Activated CD4-positive, CD25-positive, alpha-beta regulatory T cell treated with anti-CD3 and anti-CD28 coated beads, Interleukin-2, amount 50 U/mL, for 72 hours (primary cell): Measurements from ENCODE around the gene MYO6.

ENCODE experiments used
- DNase-seq: peaks from one replicate; pipeline ENCODE4 v3.0.0; 2021

MYO6 gene

GRCh38 chr6:75770844-75771243 is 21.8 kb downstream of the MYO6 start:
- DNase-seq, result no peak

DNA sequence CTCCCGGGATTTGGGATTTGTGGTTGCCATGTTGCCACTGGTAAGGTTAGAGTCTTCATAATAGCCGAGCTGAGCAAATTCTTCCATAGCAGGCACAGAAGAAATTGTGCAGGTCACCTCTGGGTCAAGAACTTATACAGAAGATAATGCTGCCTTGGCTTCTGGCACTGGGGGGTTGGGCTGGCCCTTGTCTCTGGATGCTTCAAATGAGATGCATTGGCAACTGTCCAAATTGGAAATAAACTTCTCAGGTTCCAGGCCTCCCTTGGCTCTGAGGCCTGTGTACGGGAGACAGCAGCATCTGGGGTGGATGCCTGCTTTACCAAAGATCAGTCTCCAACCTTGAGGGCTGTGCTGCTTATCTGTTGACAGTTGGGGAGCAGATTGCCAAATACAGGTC is 26.2 kb downstream of the MYO6 start:
- DNase-seq, result no peak

DNA sequence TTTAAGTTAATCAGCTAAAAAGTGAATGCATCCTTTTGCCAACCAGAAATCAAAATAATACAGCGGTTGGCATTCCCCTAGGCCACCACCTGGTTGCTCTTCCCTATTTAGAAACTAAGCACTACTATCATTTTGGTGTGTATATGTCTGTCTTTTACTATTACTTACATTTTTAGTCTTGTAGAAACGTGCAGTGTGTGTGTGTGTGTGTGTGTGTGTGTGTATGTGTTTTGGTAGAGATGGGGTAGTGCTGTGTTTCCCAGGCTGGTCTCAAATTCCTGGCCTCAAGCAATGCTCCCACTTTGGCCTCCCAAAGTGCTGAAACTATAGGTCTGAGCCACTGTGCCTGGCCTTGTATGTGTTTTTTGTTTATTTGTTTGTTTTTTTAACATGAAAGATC is 27.4 kb downstream of the MYO6 start:
- no peak for DNase-seq

DNA sequence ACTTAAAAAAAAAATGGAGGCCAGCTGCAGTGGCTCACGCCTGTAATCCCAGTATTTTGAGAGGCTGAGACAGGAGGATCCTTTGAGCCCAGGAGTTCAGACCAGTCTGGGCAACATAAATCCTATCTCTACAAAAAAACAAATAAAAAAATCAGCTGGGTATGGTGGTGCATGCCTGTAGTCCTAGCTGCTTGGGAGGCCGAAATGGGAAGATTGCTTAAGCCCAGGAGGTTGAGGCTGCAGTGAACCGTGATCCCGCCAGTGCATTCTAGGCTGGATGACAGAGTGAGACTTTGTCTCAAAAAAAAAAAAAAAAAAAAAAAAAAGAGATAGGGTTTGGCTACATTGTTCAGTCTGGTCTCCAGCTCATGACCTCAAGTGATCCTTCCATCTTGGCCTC is 29.7 kb downstream of the MYO6 start:
- DNase-seq, result no peak

DNA sequence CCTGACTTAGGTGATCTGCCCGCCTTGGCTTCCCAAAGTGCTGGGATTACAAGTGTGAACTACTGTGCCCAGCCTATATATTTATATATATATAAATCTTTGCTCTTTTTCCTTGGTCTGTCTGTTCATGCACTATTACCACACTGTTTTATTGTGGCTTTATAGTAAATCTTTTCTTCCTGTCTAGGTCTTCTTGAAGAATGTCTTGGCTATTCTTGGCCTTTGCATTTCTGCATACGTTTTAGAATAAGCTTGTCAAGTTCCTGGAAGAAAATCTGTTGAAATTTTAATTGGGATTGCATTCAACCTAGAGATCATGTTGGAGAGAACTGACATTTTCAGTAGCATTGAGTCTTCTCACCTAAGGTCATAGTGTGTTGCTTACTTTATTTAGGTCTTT is 37.1 kb downstream of the MYO6 start:
- DNase-seq, result no peak

DNA sequence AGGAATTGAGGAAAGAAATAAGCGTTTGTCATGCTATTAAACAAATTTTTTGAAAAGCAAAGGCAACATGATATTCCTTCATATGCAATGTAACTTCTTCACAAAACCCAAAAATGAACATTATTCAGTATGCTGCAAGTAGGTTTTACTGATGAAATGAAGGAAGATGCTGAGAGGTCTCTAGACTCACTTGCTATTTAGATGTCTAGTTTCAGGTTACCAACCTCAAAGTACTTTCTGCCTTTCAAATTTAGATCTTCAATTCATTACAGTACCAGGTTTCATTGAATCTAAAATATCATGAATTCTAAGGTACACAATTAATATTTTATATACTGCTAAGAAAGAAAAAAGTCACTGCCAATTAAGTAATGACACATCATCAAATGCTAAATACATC is 39.9 kb downstream of the MYO6 start:
- no peak for DNase-seq

GRCh38 chr6:75791881-75792280 is 42.8 kb downstream of the MYO6 start:
- DNase-seq, result no peak

GRCh38 chr6:75794351-75794846 is 45.4 kb downstream of the MYO6 start:
- DNase-seq, result no peak

DNA sequence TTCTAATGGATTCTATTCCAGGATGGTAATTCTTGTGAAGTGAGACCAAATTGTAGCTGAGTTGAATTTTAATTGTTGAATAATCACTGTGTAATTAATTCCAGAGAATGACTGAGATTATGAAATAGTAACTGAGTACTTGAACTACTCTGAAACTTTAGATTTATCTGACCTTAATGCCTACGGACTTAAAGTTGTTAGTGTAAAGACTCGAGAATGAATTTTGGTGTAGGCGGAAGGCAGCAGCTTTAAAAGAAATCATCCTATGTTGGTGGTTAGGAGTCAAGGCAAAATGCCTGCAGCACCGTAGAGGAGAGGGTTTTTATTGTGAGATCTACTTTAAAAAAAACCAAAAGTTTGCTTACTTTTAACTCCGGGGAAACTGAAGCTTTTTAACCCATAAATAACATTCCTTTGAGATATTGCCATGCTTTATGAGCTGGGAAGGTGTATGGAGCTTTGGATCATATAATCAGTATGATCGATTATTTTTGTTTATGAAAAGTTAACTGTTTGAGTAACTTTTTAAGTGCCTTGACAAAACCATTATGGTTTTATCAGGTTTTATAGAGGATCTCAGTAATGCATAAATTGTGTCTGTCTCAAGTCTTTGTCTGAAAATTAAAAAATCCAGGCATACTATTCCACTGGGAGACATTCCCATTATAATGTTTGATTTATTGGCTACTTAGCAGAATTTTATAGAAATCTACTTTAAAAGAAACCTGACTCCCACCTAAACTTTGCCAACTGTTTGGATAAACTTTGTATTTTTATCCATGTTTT is 46.1 kb downstream of the MYO6 start:
- no peak for DNase-seq

- DNase-seq, result no peak
Measured at GRCh38 chr6:75796723-75797122, 47.7 kb downstream of the MYO6 start.

- no peak for DNase-seq
Measured at GRCh38 chr6:75800133-75800532, 51.1 kb downstream of the MYO6 start.

- DNase-seq, result no peak
Measured at GRCh38 chr6:75800708-75801505, 51.9 kb downstream of the MYO6 start.

GRCh38 chr6:75802366-75802765 is 53.3 kb downstream of the MYO6 start:
- no peak for DNase-seq

DNA sequence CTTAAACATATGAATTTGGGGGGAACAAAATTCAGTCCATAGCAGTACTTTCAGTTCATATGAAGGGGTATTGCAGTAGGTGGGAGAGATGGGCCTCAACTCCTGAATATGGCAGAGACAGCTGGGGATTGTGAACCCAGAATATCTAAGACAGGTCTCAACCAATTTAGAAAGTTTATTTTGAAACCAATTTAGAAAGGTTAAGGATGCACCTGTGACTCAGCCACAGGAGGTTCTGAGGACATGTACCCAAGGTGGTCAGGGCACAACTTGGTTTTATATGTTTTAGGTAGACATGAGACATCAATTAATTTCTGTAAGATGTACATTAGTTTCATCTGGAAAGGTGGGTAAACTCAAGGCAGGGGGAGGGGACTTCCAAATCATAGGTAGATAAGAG is 59.5 kb downstream of the MYO6 start:
- no peak for DNase-seq

GRCh38 chr6:75812560-75812959 is 63.5 kb downstream of the MYO6 start:
- no peak for DNase-seq

- no peak for DNase-seq
Measured at GRCh38 chr6:75813476-75814250, 64.6 kb downstream of the MYO6 start.

- DNase-seq, result no peak
Measured at GRCh38 chr6:75815756-75816155, 66.7 kb downstream of the MYO6 start.

DNA sequence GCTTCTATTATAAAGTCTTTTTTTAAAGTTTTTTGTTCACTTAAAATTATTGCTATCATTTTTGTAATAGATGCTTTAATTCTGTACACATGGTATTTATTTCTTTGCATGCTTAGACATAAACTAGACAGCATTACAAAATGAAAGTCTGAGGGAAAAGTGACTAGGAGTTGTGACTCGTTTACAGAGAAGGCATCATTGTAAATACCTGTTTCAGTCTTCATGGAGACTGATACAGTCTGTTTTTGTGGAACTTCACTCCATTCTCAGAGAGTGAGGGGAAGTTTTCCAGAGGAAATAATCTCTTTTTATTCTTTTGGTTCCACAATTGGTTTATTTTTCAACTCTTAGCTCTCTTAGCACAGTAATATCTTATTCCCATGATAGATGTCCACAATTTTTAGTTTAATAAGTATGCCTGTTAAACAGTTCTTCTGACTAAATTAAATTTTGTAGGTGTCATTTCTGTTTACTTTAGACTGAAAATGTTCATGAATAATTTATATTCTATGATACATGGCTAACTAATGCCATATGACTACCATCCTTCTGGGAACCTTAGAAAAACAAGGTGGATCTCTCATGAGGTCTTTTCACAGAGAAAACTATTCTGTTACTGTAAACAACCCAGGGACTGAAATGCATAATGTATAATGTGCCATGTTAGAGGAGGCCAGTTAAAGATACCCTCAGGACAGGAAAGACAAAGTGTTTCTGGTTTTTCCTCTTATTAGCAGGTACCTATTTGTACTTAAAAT is 69.2 kb downstream of the MYO6 start:
- no peak for DNase-seq

- no peak for DNase-seq
Measured at GRCh38 chr6:75819776-75820487, 70.9 kb downstream of the MYO6 start.

- no peak for DNase-seq
Measured at GRCh38 chr6:75824160-75824559, 75.1 kb downstream of the MYO6 start.

DNA sequence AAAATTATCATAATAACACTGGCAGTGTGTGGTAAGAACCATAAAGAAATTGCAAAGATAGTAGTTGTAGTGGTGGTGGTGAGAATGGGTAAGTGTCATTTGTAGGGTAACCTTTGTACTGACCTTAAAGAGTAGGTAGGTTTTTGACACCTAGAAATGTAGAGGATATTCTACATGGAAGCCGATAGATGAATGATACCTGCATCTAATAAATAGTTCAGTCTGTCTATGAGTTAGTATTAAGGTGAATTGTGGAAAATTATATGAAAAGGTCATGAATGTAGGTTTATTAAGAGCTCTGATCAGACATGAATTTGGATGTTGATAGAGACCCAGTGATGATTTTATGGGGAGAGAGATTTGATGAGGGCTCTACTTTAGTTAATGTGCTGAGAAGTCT is 78.1 kb downstream of the MYO6 start:
- DNase-seq, result no peak
